HG02970 (cell line): ENCODE measurements around the gene BAHD1.

ENCODE experiments used
- ATAC-seq: cut with Tn5 transposase; IDR thresholded peaks from one replicate; pipeline ENCODE4 v1.9.1; 2021; ENCODE audit warnings: mild to moderate bottlenecking, moderate library complexity, moderate number of reproducible peaks; ENCODE audit not compliant: unreplicated experiment, low FRiP score

Gene BAHD1

DNA sequence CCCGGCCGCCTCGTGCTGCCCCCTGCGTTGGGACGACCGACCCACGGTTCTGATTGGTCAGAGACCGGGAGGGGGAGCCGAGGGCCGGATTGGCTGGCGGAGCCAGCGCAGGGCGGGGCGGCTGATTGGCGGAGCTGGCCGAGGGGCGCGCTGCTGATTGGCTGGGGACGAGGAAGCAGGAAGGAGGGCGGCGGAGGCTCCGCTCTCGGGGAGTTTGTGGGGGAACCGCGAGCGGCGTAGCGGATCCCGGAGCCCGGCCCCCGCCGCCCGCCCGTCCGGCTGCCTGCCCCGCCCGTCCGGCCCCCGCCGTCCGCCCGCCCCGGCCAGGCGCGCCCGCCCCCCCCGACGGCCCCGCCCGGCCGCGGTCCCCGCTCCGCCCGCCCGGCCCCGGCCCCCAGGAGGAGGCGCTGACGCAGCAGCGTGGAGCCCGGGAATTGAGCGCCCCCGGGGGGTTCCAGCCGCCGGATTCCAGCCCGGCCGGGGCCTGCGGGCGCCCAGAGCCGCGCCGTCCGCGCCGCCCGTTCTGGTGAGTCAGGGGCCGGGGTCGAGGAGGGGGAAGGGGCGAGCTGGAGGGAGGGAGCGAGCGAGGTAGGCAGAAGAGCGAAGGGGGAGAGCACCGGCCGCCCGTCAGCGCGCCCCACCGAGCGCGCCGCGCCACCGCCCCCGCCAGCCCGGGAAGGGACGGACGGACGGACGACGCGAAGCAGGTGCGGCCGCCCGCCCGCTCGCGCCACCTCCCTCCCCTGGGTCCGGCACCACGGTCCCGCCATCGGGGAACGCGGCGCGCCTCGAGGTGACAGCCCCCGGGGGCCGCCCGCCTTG lies at the start of gene BAHD1:
Gene BAHD1 (plus strand): TSS at position 211 of the 822 bp plus-strand sequence. CDS start 17,512 bp downstream, outside the sequence.
- peak; percentile 79 for ATAC-seq

- ATAC-seq: no peak
These were observed 47.5 kb upstream of the BAHD1 start for GRCh38 chr15:40392986-40393948.

DNA sequence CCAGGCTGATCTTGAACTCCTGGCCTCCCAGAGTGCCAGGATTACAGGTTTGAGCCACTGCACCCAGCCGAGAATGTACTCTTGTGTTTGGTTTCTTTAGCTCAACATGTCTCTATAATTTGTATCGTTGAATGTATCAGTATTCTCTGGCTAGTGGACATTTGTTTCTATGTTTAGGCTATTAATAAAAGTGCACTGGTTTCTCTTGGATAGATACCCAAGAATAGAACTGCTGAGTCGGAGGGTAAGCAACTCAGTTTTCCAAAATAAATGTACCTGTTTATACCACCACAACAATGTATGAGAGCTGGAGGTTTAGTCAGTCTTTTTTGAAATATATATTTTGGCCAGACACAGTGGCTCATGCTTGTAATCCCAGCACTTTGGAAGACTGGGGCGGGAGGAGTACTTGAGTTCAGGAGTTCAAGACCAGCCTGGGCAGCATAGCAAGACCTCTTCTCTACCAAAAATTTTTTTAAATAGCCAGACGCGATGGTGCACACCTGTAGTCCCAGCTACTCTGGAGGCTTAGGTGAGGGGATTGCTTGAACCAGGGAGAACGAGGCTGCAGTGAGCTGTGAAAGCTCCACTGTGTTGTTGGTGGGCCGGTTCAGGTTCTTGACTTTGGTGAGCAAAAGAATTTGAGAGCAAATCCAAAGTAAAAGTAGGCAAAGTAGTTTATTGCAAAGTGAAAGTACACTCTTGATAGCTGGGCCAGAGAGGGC lies 42.9 kb upstream of the BAHD1 start:
- no peak for ATAC-seq

GRCh38 chr15:40398413-40398873 lies 42.3 kb upstream of the BAHD1 start:
- peak; percentile 69 for ATAC-seq

- no peak for ATAC-seq
These were observed 41.4 kb upstream of the BAHD1 start for GRCh38 chr15:40399370-40399769.

GRCh38 chr15:40405501-40406381 lies 35.0 kb upstream of the BAHD1 start, which contains the start of gene IVD:
TSS of gene IVD (plus strand) at chr15:40405795. CDS start at chr15:40405828, 33 bp downstream.
- ATAC-seq: peak; percentile 84

DNA sequence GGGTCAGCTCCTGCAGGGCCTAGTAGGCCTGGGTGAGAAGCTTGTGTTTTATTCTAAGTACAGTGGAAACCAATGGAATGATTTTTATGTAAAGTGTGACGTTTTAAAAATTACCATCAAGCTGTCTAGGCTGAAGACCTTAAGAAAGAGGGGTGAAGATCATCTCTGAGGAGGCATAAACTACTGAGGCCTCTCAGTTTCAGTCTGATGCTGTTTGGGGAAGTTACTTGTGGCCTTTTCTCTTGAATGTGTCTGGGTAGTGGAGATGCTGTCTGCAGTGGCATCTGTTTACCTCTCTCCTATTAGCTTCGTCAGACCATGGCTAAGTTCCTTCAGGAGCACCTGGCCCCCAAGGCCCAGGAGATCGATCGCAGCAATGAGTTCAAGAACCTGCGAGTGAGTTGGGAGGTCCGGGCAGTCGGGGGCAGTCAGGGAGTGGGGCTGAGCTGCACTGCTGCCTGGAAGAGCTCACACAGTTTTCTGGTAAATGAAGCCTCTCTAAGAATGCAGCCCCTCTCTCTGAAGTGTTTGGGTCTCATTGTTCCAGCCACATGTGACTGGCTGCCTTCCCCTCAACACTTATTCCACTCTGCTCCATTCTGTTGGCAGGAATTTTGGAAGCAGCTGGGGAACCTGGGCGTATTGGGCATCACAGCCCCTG lies 33.3 kb upstream of the BAHD1 start:
- ATAC-seq: no peak

DNA sequence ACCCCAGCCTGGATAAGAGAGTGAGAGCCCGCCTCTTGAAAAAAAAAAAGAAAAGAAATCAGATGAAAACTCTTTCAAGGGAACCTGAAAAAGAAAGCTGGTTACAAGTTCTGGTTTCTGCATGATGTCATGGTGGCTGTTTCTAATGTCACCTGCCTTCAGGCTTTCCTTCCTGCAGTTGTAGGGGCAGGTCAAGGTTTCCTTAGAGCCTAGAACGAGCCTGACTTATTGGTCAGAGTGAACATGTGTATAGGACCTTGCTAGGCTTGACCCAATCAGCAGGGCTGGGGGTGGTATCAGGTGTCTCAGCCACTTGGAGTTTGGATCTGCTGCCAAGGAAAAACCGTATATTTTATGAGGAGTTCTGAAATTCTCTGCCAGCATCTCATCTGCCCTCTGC lies 31.4 kb upstream of the BAHD1 start:
- ATAC-seq: no peak

- no peak for ATAC-seq
These were observed 30.3 kb upstream of the BAHD1 start for GRCh38 chr15:40410476-40410875.

- no peak for ATAC-seq
These were observed 28.5 kb upstream of the BAHD1 start for GRCh38 chr15:40412095-40412759.

GRCh38 chr15:40413036-40413435 lies 27.7 kb upstream of the BAHD1 start:
- no peak for ATAC-seq

DNA sequence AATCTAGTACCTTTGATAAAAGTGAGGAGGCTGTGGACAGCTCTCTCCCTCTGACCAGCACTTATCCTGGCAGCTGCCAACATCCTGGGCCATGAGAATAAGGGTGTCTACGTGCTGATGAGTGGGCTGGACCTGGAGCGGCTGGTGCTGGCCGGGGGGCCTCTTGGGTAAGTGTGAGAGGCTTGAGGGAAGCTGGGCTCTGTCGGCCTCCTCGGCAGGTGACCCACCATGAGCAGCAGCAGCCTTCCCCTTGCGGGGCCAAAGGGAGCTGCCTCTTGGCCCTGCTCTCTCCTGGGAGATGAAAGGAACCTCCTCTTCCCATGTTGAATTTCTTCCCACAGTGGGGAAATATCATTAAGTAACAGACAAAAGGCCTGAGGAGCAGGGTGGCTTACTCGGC lies 25.9 kb upstream of the BAHD1 start:
- ATAC-seq: no peak

DNA sequence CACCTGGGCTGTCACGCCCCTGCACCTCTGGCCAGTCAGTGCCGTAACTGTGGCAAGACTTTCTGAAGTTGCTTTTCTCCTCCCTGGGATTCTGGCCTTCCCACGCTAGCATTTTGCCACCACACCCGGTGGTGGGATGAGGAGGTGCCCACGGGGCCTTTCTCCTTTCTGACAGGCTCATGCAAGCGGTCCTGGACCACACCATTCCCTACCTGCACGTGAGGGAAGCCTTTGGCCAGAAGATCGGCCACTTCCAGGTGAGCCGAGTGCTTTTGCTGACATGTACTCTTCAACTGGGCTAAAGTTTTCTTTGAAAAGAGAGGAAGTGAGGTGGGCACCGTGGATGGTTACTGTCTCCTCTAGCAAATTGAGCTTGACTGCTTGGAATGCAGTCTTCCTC lies 25.5 kb upstream of the BAHD1 start:
- no peak for ATAC-seq

DNA sequence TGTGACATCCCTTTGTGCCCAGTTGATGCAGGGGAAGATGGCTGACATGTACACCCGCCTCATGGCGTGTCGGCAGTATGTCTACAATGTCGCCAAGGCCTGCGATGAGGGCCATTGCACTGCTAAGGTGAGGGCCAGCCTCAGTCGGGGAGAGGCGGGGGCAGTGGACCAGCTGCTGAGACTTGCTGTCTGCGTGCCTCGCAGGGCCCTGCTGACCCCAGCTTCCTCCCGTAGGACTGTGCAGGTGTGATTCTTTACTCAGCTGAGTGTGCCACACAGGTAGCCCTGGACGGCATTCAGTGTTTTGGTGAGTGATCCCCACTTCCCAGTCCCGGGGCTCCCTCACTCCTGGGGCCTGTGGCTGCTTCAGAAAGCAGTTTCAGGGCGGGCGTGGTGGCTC lies 24.7 kb upstream of the BAHD1 start:
- ATAC-seq: no peak

DNA sequence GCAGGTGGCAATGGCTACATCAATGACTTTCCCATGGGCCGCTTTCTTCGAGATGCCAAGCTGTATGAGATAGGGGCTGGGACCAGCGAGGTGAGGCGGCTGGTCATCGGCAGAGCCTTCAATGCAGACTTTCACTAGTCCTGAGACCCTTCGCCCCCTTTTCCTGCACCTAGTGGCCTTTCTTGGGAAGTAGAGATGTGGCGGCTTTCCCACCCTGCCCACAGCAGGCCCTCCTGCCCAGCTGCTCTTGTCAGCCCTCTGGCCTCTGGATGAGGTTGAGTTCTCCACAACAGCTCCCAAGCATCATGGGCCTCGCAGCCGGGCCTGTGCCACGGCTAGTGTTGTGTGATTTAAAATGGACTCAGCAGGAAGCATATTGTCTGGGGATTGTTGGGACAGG lies 22.6 kb upstream of the BAHD1 start:
- ATAC-seq: no peak

DNA sequence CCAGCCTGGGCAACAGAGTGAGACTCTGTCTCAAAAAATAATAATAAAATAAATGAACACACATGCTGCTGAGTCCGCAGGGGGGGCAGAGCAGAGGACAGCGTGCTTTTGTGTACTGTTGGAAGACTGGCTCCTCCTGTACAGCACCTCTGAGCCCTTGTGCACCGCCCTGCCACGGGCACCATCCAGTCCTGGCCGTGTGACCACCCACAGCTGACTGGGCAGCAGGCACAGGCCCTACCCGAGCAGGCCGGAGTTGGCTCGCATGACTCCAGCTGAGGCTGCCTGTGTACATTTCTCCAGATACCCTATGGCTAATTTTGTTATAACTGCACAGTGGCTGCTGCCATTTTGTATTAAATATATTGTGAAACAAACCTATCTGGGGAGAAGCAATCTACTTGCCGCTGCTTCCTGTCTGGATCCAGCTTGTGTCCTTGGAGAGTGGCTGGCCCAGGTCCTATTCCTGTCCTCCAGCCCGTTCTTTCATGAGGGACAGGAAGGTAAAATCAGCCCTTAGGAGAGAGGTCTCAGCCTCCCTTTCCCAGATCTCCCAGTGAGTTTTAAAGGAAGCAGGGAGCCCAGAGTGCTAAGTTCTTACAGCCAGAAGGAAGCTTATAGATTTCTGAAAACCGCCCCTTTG lies 20.6 kb upstream of the BAHD1 start:
- no peak for ATAC-seq

GRCh38 chr15:40420793-40421192 lies 20.0 kb upstream of the BAHD1 start:
- ATAC-seq: no peak
